AG10803 (cell line): Measurements from ENCODE around the gene FGF16.

Experiments
- DNase-seq: peaks from one replicate; pipeline ENCODE4 v3.0.0; 2010; ENCODE audit warnings: low read depth
- H3K4me3 ChIP-seq: 2 replicates; pipeline ENCODE4 v1.5.1; 2011; ENCODE audit warnings: mild to moderate bottlenecking, low read length, control low read depth
- CTCF ChIP-seq: conservative IDR thresholded peaks from 2 replicates; pipeline ENCODE4 v1.5.1; 2011; ENCODE audit warnings: mild to moderate bottlenecking, low read length, control low read depth, inconsistent platforms

The FGF16 gene

GRCh38 chrX:77444545-77444944 lies 2.6 kb upstream of the FGF16 start:
- H3K4me3 ChIP-seq: no peak overlapping the region
- no peak for TF ChIP-seq CTCF
- DNase-seq: no peak

- peak; percentile 30 for TF ChIP-seq CTCF
- peak overlapping the region; percentile 42 for H3K4me3 ChIP-seq
- DNase-seq: no peak
Measured at GRCh38 chrX:77446029-77446585, 1.1 kb upstream of the FGF16 start.

- H3K4me3 ChIP-seq: no peak overlapping the region
- no peak for DNase-seq
- TF ChIP-seq CTCF: no peak
Measured at GRCh38 chrX:77447653-77448569, 722 bp downstream of the FGF16 start.

GRCh38 chrX:77450415-77450814 lies 3.2 kb downstream of the FGF16 start:
- no peak overlapping the region for H3K4me3 ChIP-seq
- no peak for DNase-seq
- TF ChIP-seq CTCF: no peak

GRCh38 chrX:77450996-77451395 lies 3.8 kb downstream of the FGF16 start:
- H3K4me3 ChIP-seq: no peak overlapping the region
- peak; percentile 50 for DNase-seq
- no peak for TF ChIP-seq CTCF

GRCh38 chrX:77453190-77453589 lies 6.0 kb downstream of the FGF16 start:
- no peak for DNase-seq
- H3K4me3 ChIP-seq: no peak overlapping the region
- no peak for TF ChIP-seq CTCF

GRCh38 chrX:77455437-77455836 lies 8.2 kb downstream of the FGF16 start:
- H3K4me3 ChIP-seq: no peak overlapping the region
- DNase-seq: no peak
- TF ChIP-seq CTCF: no peak
